Spleen (tissue), 7 donors: ENCODE results near the gene FOXP1.

Experiments
- CTCF ChIP-seq, 11 experiments: fragments of 200-600 bp in 7 of 11; fragments of 450-650 bp in 4 of 11; sonication (generic) in 4 of 11; IDR thresholded peaks in 8 of 11; conservative IDR thresholded peaks in 3 of 11; 1 replicate in 7 of 11; 2 replicates in 4 of 11; pipeline versions ENCODE4 v1.4.0 to v1.8.0; 2016 to 2021; ENCODE audit warnings: antibody characterized with exemption in 11 of 11, inconsistent platforms in 4 of 11, mild to moderate bottlenecking in 1 of 11
- POLR2A ChIP-seq, 3 donors: fragments of 450-650 bp; IDR thresholded peaks; one replicate each; pipeline ENCODE4 v1.5.1; 2017; ENCODE audit warnings: antibody characterized with exemption in 3 of 3, mild to moderate bottlenecking in 1 of 3
- POLR2AphosphoS5 ChIP-seq, 3 donors: sonication (generic); formaldehyde crosslinking; IDR thresholded peaks; one replicate each; pipeline ENCODE4 v1.5.1; 2017; ENCODE audit warnings: antibody characterized with exemption in 3 of 3
- donor health status: DM: no; HTN: no; CAD: no; lungs with moderate emphysema.
- donor health status: DM: no; HTN: no; CAD: no.
- donor health status: DM: no; HTN: no; CAD: no.

GRCh38 chr3:71414189-71414927 is 169.2 kb downstream of the FOXP1 start:
- TF ChIP-seq CTCF (IDR thresholded peaks at IDR 0.05 in 8 of 11, conservative IDR thresholded peaks at IDR 0.05 in 3 of 11) (no peak), POLR2A (IDR thresholded peaks at IDR 0.05) (no peak), POLR2AphosphoS5 (IDR thresholded peaks at IDR 0.05) (no peak)
